Neural progenitor cell (in vitro differentiated cells): ENCODE results near the gene LPP.

Experiments
- CTCF ChIP-seq: fragments of 200-600 bp; sonication (generic); IDR thresholded peaks from 2 replicates; pipeline ENCODE4 v1.5.1; 2017; ENCODE audit warnings: antibody characterized with exemption, mild to moderate bottlenecking
- EZH2 ChIP-seq: fragments of 200-600 bp; sonication (generic); IDR thresholded peaks from 2 replicates; pipeline ENCODE4 v1.6.1; 2017; ENCODE audit warnings: antibody characterized with exemption, mild to moderate bottlenecking, moderate library complexity
- EZH2phosphoT487 ChIP-seq: fragments of 200-600 bp; sonication (generic); IDR thresholded peaks from 2 replicates; pipeline ENCODE4 v1.6.1; 2017; ENCODE audit warnings: antibody characterized with exemption

- TF ChIP-seq CTCF: no peak
- TF ChIP-seq EZH2: no peak
- no peak for TF ChIP-seq EZH2phosphoT487
Measured at GRCh38 chr3:188589071-188589470, 435.1 kb downstream of the LPP start.
